ENCODE data around the gene FBXW7. TPM values are rescaled to one million over a fixed set of nuclear protein-coding genes. Genes with fewer than 3 reads are reported as not detected.

FBXW7 gene
- total RNA-seq, 2 donors from 2014 or later: 34.5 to 40.5 TPM

- 84 to 88% methylated on average over 2 of the region's 2 CpGs for WGBS, 2 donors
- H3K9me3 ChIP-seq: no peaks in the 10 kb centered on the region
- no peak overlapping the region for H3K27ac ChIP-seq
- no peaks in the 10 kb centered on the region for H3K27me3 ChIP-seq
- TF ChIP-seq CTCF (IDR thresholded peaks at IDR 0.05) (no peak), POLR2A (IDR thresholded peaks at IDR 0.05) (no peak)
- intact Hi-C loops (cut with DNase I): no loop called here
- no peak for DNase-seq
- H3K36me3 ChIP-seq (replicated peaks in 1 of 2; ENCODE audit: insufficient read depth in 1 of 2, low read depth in 2 of 2): no peaks in the 10 kb centered on the region
- ATAC-seq: no peak
- no peak overlapping the region for H3K4me3 ChIP-seq
- H3K4me1 ChIP-seq: no peaks in the 10 kb centered on the region
Measured at GRCh38 chr4:152283801-152284470, 252.0 kb downstream of the FBXW7 start.

- Histone ChIP-seq H3K4me1 (peaks cover 6% of the 10 kb centered on the region), H3K27ac (no peak overlapping the region), H3K4me3 (no peak overlapping the region), H3K36me3 (replicated peaks in 1 of 2; ENCODE audit: insufficient read depth in 1 of 2, low read depth in 2 of 2) (no peaks in the 10 kb centered on the region), H3K9me3 (no peaks in the 10 kb centered on the region), H3K27me3 (no peaks in the 10 kb centered on the region)
- TF ChIP-seq POLR2A (IDR thresholded peaks at IDR 0.05): no peak
- no peak for TF ChIP-seq CTCF (IDR thresholded peaks at IDR 0.05)
- no peak for DNase-seq
- WGBS, 2 donors: 75 to 79% methylated on average over 6 of the region's 6 CpGs
- intact Hi-C loops (cut with DNase I): no loop called here
- ATAC-seq: no peak
Measured at GRCh38 chr4:152281822-152282221, 254.1 kb downstream of the FBXW7 start.

- TF ChIP-seq CTCF (IDR thresholded peaks at IDR 0.05): no peak
- TF ChIP-seq POLR2A (IDR thresholded peaks at IDR 0.05): no peak
- DNase-seq: no peak
Measured at GRCh38 chr4:152281211-152281610, 254.7 kb downstream of the FBXW7 start.

GRCh38 chr4:152279234-152279566, 256.7 kb downstream of the FBXW7 start:
- Histone ChIP-seq H3K36me3 (replicated peaks in 1 of 2; ENCODE audit: insufficient read depth in 1 of 2, low read depth in 2 of 2) (no peaks in the 10 kb centered on the region), H3K4me3 (no peak overlapping the region), H3K27ac (no peak overlapping the region), H3K4me1 (peaks cover 6% of the 10 kb centered on the region), H3K9me3 (no peaks in the 10 kb centered on the region), H3K27me3 (no peaks in the 10 kb centered on the region)
- DNase-seq (no peak), ATAC-seq (no peak)
- TF ChIP-seq POLR2A (IDR thresholded peaks at IDR 0.05) (no peak), CTCF (IDR thresholded peaks at IDR 0.05) (no peak)
- intact Hi-C loops (cut with DNase I): no loop called here
- 88 to 94% methylated on average over 2 to 7 of the region's 8 CpGs for WGBS, 2 donors

More at GRCh38 chr4:152281211-152281610, 254.7 kb downstream of the FBXW7 start:
- 90 to 93% methylated on average over 2 of the region's 2 CpGs for WGBS, 2 donors
- H3K36me3 ChIP-seq (replicated peaks in 1 of 2; ENCODE audit: insufficient read depth in 1 of 2, low read depth in 2 of 2): no peaks in the 10 kb centered on the region
- no peak overlapping the region for H3K4me3 ChIP-seq
- no peak overlapping the region for H3K27ac ChIP-seq
- ATAC-seq: no peak
- H3K4me1 ChIP-seq: peaks cover 6% of the 10 kb centered on the region
- H3K27me3 ChIP-seq: no peaks in the 10 kb centered on the region
- no peaks in the 10 kb centered on the region for H3K9me3 ChIP-seq
- intact Hi-C loops (cut with DNase I): no loop called here

Measured in body of pancreas (tissue), 4 donors.